GM18511 (cell line): ENCODE data around the gene MED15.
A peak's percentile ranks its signal among the peaks of the same experiment; 100 is the strongest.
"Not testable (repeated sequence)": the region's sequence is repeated elsewhere in the genome, so short reads cannot be mapped to it uniquely, and the experiment has no call there.

Experiments used
- ATAC-seq: cut with Tn5 transposase; IDR thresholded peaks from one replicate; pipeline ENCODE4 v1.9.1; 2021; ENCODE audit warnings: mild to moderate bottlenecking, moderate library complexity; ENCODE audit not compliant: unreplicated experiment

MED15 gene

DNA sequence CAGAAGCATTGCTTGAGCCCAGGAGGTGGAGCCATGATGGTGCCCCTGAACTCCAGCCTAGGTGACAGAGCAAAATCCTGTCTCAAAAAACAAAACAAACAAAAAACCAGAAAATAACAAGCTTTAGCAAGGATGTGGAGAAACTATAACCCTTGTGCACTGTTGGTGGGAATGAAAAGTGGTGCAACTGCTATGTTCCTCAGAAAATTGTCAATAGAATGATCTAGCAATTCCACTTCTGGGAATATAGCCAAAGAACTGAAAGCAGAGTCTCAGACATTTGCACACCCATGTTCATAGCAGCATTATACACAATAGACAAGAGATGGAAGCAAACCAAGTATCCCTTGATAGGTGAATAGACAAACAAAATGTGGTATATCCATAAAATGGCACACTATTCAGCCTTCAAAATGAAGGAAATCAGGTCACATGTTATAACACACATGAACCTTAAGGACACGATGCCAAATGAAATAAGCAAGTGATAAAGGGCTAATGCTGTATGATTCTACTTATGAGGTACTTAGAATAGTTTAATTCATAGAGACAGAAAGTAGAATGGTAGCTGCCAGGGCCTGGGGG lies 27.7 kb upstream of the MED15 start:
- ATAC-seq, result no peak

DNA sequence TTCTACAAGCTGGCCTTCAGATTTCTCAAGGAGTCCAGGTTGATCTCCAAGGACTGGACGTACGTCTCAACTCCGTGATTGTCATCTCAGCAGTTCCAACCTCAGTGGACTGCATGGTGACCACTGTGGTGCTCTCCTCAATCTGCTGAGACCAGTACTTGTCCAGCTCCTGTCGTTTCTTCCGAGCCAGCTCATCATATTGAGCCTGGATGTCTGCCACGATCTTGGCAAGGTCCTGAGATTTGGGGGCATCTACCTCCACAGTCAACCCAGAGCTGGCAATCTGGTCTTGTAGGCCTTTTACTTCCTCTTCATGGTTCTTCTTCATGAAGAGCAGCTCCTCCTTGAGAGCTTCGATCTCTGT lies 24.3 kb upstream of the MED15 start:
- not testable (repeated sequence) for ATAC-seq

DNA sequence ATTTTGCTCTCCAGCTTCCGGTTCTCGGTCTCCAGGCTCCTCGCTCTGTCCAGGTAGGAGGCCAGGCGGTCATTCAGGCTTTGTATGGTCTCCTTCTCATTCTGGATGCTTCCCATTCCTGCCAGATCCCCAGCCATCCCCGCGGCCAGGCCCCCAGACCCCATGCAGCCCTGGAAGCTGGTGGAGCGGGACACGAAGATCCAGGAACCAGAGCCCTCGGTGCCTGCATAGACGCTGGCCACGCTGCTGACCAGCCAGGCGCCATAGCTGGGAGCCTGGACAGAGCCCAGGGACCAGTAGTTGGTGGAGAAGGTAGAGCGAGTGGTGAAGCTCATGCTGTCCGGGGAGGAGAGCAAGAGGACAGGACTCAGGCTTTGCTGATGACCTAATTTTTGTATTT lies 23.6 kb upstream of the MED15 start:
- ATAC-seq, result no peak

DNA sequence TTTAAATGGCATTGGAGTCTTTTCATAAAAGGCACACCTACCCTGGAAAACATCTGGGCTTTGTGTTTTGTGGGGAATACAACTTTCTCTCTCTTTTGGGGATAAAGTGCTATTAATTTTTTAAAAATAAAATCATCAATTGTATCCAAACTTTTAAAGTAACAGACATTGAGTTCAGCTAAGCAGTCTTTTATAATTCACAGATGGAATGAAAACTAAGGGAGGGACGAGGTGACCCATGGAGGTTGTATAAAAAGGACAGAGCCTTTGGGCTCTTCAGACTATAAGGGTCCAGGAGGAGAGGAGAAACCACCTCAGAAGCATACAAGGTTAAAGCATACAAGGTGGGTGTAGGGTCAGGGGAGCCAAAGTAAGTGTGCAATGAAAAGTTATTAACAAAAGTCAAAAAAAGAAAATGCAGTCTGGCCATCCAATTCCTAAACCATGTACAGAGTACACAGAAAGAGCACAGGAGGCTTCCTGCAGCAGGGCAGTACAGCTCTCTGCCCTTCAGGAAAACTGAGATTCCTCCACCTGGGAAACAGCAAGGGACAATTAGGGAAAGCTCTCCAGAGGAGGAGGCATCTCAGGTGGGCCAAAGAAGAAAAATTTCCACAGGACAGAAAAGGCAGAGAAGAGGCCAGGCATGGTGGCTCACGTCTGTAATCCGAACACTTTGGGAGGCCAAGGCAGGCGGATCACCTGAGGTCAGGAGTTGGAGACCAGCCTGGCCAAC lies 22.3 kb upstream of the MED15 start:
- ATAC-seq, result no peak

- ATAC-seq, result no peak
Observed at GRCh38 chr22:20486229-20486628, 21.2 kb upstream of the MED15 start.

- no peak for ATAC-seq
Observed at GRCh38 chr22:20487715-20488114, 19.7 kb upstream of the MED15 start.

GRCh38 chr22:20488946-20489345 lies 18.5 kb upstream of the MED15 start:
- no peak for ATAC-seq

- ATAC-seq, result no peak
Observed at GRCh38 chr22:20490183-20490940, 17.0 kb upstream of the MED15 start.

DNA sequence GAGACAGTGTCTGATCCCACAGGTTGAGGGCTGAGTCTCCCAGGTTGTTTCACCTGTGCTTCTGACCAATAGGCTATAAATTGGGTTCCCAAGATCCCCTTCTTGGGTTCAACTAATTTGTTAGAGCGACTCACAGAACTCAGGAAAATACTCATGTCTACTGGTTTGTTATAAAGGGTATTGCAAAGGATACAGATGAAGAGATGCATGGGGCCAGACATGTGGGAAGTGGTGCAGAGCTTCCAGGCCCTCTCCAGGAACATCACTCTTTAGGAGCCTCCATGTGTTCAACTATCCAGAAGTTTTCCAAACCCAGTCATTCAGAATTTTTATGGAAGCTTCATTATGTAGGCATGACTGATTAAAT lies 16.5 kb upstream of the MED15 start:
- no peak for ATAC-seq

DNA sequence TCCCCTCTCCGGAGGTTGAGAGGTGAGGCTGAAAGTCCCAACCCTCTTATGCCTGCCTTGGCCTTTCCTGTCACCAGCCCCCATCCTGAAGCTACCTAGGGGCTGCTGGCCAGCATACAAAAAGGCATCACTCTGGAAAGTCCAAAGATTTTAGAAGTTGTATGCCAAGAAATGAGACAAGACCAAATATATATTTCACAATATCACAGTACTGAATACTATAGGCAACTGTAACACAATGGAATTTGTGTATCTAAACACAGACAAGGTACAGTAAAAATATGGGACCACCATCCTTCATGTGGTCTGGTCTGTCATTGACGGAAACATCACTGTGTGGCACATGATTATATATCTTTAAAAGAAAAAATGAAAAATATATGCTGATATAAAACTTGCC lies 16.1 kb upstream of the MED15 start:
- ATAC-seq, result no peak

DNA sequence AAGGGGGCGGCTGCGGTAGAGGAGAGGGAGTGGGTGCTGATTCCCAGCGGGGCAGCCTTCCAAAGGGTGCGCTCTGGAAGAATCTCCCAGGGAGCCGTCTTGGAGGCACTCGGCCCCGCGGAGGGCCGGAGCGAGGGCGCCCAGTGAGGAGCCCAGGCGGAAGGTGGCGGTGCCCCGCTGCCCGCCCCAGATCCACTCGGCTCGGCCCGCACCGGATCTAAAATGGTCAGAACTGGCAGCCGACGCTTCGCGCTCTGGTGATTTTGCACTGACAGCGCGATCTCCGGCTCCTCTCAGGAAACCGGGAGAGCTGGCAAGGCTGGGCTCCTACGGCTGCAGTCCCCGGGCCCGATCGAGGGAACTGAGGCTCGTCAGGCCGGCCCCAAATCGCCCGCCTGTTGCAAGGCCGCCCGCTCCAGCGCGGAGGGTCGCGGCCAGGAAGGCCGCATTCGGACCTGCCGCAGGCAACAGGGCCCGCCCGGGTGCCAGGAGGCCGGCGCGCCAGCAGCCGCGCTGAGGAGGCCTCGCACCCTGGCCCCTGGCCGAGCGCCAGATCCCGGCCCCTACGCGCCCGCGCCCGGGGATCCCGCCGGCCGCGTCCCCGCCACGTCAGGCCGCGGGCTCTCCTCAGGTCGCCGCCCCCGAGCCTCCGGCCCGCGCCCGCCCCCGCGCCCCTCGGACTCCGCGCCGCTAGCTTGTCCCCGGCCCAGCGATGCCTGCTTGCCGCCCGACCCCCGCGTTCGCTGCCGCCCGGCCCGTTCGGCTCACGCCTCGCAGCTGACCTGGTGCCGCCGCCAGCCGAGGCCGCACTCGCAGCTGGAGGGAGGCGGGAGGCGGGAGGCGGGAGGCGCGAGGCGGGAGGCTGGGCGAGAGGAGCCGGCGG lies 12.2 kb upstream of the MED15 start, which contains the start of gene KLHL22:
Gene KLHL22, minus strand, starts transcription at position 818 of the 883 bp plus-strand sequence. CDS start 6,584 bp downstream, outside the sequence.
- peak; percentile 45 for ATAC-seq

DNA sequence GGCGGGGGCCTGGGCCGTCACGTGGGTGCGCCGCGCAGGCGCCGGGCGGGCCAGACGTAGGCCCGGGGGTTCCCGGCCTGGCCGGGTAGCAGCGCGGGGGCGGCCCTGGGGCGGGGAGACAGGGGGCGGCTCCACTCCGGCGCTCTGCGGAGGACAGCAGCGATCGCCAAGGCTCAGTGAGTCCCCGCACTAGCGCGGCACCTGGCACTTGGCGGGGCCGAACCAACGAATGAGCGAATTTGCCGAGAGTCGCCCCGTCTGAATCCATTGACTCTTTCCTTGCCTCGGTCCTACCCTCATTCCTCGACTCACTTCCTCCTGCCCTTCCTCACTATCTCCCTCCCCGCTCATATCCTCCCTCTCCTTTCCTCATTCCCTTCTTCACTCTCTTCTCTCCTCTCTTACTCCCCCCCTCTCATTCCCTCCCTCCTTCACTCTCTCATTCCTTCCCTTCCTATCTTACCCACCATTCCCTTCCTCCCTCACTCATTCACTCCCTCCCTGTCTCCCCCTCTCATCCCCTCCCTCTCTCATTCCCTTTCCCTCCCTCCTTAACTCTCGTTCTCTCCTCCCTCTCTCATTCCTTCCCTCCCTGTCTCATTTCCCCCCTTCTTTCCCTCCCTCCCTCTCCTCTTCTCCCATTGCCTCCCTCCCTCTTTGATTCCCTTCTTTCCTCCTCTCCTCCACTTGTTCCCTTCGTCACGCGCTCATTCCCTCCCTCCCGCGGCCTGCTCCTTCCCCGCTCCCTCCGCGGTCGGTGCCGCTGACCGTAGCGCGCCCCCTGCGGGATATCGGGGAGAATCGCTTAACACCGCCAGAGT lies 11.3 kb upstream of the MED15 start:
- peak; percentile 85 for ATAC-seq

DNA sequence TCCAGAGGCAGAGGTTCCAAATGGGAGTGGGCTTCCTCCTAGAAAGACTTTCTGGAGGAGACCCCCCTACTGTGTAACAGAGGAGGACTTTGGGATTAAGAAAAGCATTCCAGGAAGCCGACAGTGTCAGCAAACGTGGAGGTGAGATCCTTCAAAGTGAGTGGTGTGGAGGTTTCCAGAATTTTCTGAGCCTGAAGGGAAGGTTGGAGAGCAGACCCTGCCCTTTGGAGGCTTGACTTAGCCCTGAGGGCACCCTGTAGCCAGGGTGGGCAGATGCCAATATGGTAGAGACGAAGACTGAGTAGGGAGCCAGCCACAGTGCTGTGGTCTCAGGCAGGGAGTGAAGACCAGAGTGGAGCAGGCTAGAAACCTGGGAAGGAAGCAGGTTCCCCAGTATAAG lies 10.0 kb upstream of the MED15 start:
- no peak for ATAC-seq

DNA sequence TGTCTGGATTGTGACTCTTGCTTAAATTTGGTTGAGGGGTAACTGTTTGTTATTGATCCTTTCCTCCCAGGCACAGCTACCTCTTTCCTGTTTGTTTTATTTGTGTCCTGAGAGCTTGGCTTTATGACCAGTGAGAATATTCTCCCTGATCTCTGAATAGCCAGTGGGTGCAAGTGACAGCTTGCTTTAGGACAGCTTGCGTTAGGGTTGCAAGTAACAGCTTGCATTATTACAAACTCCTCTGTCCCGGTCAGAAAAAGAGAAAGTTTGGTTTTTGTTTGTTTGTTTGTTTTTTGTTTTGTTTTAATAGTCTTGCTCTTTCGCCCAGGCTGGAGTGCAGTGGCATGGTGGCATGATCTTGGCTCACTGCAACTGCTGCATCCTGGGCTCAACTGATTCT lies 8.5 kb upstream of the MED15 start:
- ATAC-seq, result no peak

DNA sequence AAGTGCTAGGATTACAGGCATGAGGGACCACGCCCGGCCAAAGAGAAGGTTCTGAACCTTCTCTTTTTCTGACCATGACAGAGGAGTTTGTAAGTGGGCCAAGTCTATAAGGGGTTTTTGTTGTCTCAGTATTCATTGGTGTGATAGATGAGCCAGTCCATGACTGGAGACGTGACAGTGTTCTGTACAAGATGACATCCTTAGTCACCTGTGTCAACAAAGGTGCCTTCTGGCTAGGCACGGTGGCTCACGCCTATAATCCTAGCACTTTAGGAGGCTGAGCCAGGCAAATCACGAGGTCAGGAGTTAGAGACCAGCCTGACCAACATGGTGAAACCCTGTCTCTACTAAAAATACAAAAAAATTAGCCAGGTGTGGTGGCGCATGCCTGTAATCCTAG lies 7.6 kb upstream of the MED15 start:
- ATAC-seq, result no peak

- ATAC-seq, result no peak
Observed at GRCh38 chr22:20503816-20504215, 3.6 kb upstream of the MED15 start.

DNA sequence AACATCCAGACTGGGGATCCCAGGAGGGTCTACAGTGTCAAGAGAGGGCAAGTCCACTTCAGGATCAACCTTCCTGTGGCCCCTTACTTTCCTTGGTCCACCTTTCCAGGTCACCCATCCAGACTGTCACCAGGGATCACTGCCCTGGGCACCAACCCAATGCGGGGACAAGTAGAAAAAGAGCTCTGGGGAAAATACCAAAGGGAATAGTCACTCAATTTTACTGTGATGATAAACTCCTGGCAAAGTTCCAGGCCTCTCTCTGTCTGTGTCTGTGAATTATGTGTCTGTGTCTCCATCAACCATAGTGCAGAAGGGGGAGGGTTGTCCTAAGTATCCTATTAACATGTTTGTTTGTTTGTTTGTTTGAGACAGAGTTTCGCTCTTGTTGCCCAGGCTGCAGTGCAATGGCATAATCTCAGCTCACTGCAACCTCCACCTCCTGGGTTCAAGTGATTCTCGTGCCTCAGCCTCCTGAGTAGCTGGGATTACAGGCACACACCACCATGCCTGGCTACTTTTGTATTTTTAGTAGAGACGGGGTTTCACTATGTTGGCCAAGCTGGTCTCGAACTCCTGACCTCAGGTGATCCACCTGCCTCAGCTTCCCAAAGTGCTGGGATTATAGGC lies 3.0 kb upstream of the MED15 start:
- not testable (repeated sequence) for ATAC-seq

DNA sequence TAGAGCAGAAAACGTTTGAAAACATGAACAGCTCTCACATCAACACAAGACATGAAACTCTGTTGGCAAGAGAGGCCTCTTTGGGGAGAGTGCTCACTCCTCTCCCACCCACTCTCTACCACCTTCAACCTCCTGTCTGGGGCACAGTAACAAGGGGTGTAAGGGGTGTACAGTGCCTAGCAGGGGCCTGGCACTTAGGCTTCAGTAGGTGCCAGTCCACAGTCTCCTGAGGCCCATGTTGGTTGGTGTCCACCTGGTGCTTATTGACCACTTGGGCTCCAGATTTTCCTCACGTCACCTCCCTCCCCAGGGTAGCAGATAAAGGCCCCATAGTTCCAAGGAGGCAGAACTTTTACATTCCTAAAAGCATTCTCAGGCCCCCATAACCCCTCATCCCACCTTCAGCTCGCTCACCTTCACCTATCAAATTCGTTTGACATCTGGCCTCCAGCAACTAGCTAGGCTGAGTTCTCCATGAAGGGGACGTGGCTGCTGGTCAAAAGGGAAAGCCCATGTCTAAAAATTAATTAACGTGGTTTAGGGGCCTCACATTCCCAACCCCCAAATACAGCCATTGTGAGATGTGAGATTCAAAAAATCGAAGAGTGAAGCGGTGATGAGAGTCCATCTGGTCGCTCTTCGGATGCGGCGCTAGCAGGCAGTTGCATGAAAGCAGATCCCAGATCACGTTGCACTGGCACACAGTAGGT lies 712 bp upstream of the MED15 start:
- ATAC-seq, result no peak

- not testable (repeated sequence) for ATAC-seq
Observed at GRCh38 chr22:20508067-20508755, 801 bp downstream of the MED15 start.
